ENCODE data around the gene ABRAXAS1. TPM values are rescaled to one million over a fixed set of nuclear protein-coding genes. Genes with fewer than 3 reads are reported as not detected.

The ABRAXAS1 gene
- total and polyA plus RNA-seq, 10 of the 15 experiments (the other 5 are each of a cell fraction or from before 2014, with no cell fraction given): 2.2 to 9.7 (median 5.8) TPM

GRCh38 chr4:83438719-83439118 lies 46.2 kb downstream of the ABRAXAS1 start:
- ChIA-PET RAD21 (ENCODE audit: unreplicated experiment) (no interaction called here), POLR2A (interaction anchor here (0.6 to 0.7 kb wide), 3 partner anchors 49 to 397 kb away, joined by 3 to 5 read pairs (median 4); no protein-coding TSS in a partner anchor), SMC1A (ENCODE audit: uncharacterized antibody, unreplicated experiment) (no interaction called here), CTCF (interaction anchor here (1.7 kb wide), 1 partner anchor 16 kb away, joined by 4 read pairs; the partner anchor contains the start of gene HELQ)
- Histone ChIP-seq H3K27ac (ENCODE audit: control insufficient read depth, insufficient read depth) (no peak overlapping the region), H4K20me1 (ENCODE audit: control insufficient read depth, insufficient read depth) (no peaks in the 10 kb centered on the region), H3K27me3 (replicated peaks in 1 of 2; ENCODE audit: control insufficient read depth in 2 of 2, insufficient read depth in 2 of 2, low read length in 1 of 2) (no peaks in the 10 kb centered on the region), H3K9me3 (replicated peaks; ENCODE audit: control insufficient read depth, insufficient read depth, low read length) (no peaks in the 10 kb centered on the region), H3K4me2 (ENCODE audit: control insufficient read depth, insufficient read depth) (no peak overlapping the region), H3K36me3 (ENCODE audit: control insufficient read depth in 2 of 2, insufficient read depth in 2 of 2, low read length in 1 of 2) (peaks cover 0 to 5% of the 10 kb centered on the region in 2 experiments; a peak in 2 of 4 replicates), H3K4me1 (ENCODE audit: control insufficient read depth, insufficient read depth, low read length) (no peaks in the 10 kb centered on the region), H3K79me2 (ENCODE audit: control insufficient read depth, insufficient read depth, low read length) (no peaks in the 10 kb centered on the region), H3K9ac (ENCODE audit: control insufficient read depth, insufficient read depth, low read length) (no peak overlapping the region), H3K4me3 (no peak overlapping the region), H2AFZ (ENCODE audit: control insufficient read depth, low read depth, low read length) (no peak overlapping the region)
- in situ Hi-C loops (cut with MboI) (no loop called here), intact Hi-C loops (cut with micrococcal nuclease; ENCODE audit: unreplicated experiment) (no loop called here)
- DNase-seq (ENCODE audit: low read depth, low spot score) (no peak), FAIRE-seq (no peak), ATAC-seq (no peak)
- no TSS peak for BruUV-seq (replicated peaks)
- TF ChIP-seq HDAC6 (IDR thresholded peaks at IDR 0.05; ENCODE audit: unreplicated experiment): no peak

GRCh38 chr4:83436680-83437079 lies 48.2 kb downstream of the ABRAXAS1 start:
- no peak for ATAC-seq
- Histone ChIP-seq H4K20me1 (ENCODE audit: control insufficient read depth, insufficient read depth) (no peaks in the 10 kb centered on the region), H2AFZ (ENCODE audit: control insufficient read depth, low read depth, low read length) (no peak overlapping the region), H3K36me3 (ENCODE audit: control insufficient read depth in 2 of 2, insufficient read depth in 2 of 2, low read length in 1 of 2) (peaks cover 0 to 8% of the 10 kb centered on the region in 2 experiments; a peak in 1 of 4 replicates), H3K27ac (ENCODE audit: control insufficient read depth, insufficient read depth) (no peak overlapping the region), H3K79me2 (ENCODE audit: control insufficient read depth, insufficient read depth, low read length) (no peaks in the 10 kb centered on the region), H3K9me3 (replicated peaks; ENCODE audit: control insufficient read depth, insufficient read depth, low read length) (no peaks in the 10 kb centered on the region), H3K4me2 (ENCODE audit: control insufficient read depth, insufficient read depth) (no peak overlapping the region), H3K27me3 (replicated peaks in 1 of 2; ENCODE audit: control insufficient read depth in 2 of 2, insufficient read depth in 2 of 2, low read length in 1 of 2) (no peaks in the 10 kb centered on the region), H3K4me1 (ENCODE audit: control insufficient read depth, insufficient read depth, low read length) (no peaks in the 10 kb centered on the region), H3K4me3 (no peak overlapping the region), H3K9ac (ENCODE audit: control insufficient read depth, insufficient read depth, low read length) (no peak overlapping the region)
- BruUV-seq (replicated peaks): no TSS peak
- no peak for DNase-seq (ENCODE audit: low read depth, low spot score)
- intact Hi-C loops (cut with micrococcal nuclease; ENCODE audit: unreplicated experiment) (no loop called here), in situ Hi-C loops (cut with MboI) (no loop called here)
- ChIA-PET CTCF (no interaction called here), POLR2A (interaction anchor here (0.6 kb wide), 1 partner anchor 38 kb away, joined by 3 read pairs; no protein-coding TSS in a partner anchor), SMC1A (ENCODE audit: uncharacterized antibody, unreplicated experiment) (interaction anchor here (0.7 kb wide), 1 partner anchor 13 kb away, joined by 4 read pairs; no protein-coding TSS in a partner anchor), RAD21 (ENCODE audit: unreplicated experiment) (no interaction called here)
- 96% methylated on average over 4 of the region's 4 CpGs for WGBS (ENCODE audit: insufficient coverage, insufficient replicate concordance, low lambda C conversion rate, missing lambda C conversion rate)
- FAIRE-seq: no peak
- TF ChIP-seq RBBP5 (conservative IDR thresholded peaks at IDR 0.05) (no peak), NFIC (IDR thresholded peaks at IDR 0.05; ENCODE audit: low read depth, low read length) (no peak), NKRF (conservative IDR thresholded peaks at IDR 0.05) (no peak), MTA2 (IDR thresholded peaks at IDR 0.05; ENCODE audit: low read depth) (no peak), CREB1 (IDR thresholded peaks at IDR 0.05; ENCODE audit: low read depth) (no peak), ATF2 (IDR thresholded peaks at IDR 0.05; ENCODE audit: low read length) (no peak), ZNF384 (IDR thresholded peaks at IDR 0.05; ENCODE audit: borderline replicate concordance, low read depth, low read length) (no peak), BCL11A (IDR thresholded peaks at IDR 0.05; ENCODE audit: low read depth, low read length) (no peak), CHD1 (IDR thresholded peaks at IDR 0.05; ENCODE audit: low read depth, low read length) (no peak), RAD51 (IDR thresholded peaks at IDR 0.05) (no peak), TCF3 (IDR thresholded peaks at IDR 0.05; ENCODE audit: borderline replicate concordance, insufficient read depth, low read depth, low read length) (no peak), GABPA (IDR thresholded peaks at IDR 0.05; ENCODE audit: low read depth) (no peak), ETV6 (conservative IDR thresholded peaks at IDR 0.05 in 1 of 2, IDR thresholded peaks at IDR 0.05 in 1 of 2; ENCODE audit: borderline replicate concordance in 1 of 2, low read depth in 1 of 2) (no peak), SMAD5 (IDR thresholded peaks at IDR 0.05; ENCODE audit: low read depth) (no peak)
